ENCODE results near the gene SDHC.
"Not testable (repeated sequence)": the region's sequence is repeated elsewhere in the genome, so short reads cannot be mapped to it uniquely, and the experiment has no call there.

The SDHC gene

GRCh38 chr1:161309868-161310267 lies 4.3 kb upstream of the SDHC start, which contains the start of gene MPZ:
MPZ (minus strand) TSS chr1:161309968; CDS start chr1:161309905, 63 bp downstream.
- in situ Hi-C loops (cut with MboI; ENCODE audit: low sequenced_read_pairs), result no loop called here

- in situ Hi-C loops (cut with MboI; ENCODE audit: low sequenced_read_pairs), result no loop called here
Measured at GRCh38 chr1:161311595-161312181, 2.5 kb upstream of the SDHC start.

- in situ Hi-C loops (cut with MboI; ENCODE audit: low sequenced_read_pairs), result no loop called here
Measured at GRCh38 chr1:161313554-161314200, 504 bp upstream of the SDHC start.

- in situ Hi-C loops (cut with MboI; ENCODE audit: low sequenced_read_pairs), result not testable (repeated sequence)
Measured at GRCh38 chr1:161315841-161316674, 1.9 kb downstream of the SDHC start.

GRCh38 chr1:161324020-161324419 lies 9.8 kb downstream of the SDHC start:
- in situ Hi-C loops (cut with MboI; ENCODE audit: low sequenced_read_pairs), result no loop called here

DNA sequence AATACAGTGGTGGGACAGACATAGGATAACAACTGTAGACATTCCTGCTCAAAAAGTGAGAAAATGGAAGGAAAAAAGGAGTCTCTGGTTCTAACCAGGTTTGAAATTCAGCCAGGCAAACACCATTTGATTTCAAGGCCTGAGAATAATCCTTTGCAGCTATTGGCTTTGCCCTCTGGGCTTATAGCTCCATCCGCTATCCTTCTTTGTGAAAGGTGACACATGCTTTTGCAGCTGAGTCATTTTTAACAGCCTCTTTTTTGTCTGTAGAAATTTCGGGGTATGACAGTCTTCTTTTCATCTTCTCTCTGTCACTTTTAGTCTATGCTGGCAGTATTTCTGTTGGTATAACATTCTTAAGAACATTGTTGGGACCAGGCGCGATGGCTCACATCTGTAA lies 16.2 kb downstream of the SDHC start:
- in situ Hi-C loops (cut with MboI; ENCODE audit: low sequenced_read_pairs), result no loop called here

GRCh38 chr1:161333166-161333565 lies 19.0 kb downstream of the SDHC start:
- in situ Hi-C loops (cut with MboI; ENCODE audit: low sequenced_read_pairs), result no loop called here

DNA sequence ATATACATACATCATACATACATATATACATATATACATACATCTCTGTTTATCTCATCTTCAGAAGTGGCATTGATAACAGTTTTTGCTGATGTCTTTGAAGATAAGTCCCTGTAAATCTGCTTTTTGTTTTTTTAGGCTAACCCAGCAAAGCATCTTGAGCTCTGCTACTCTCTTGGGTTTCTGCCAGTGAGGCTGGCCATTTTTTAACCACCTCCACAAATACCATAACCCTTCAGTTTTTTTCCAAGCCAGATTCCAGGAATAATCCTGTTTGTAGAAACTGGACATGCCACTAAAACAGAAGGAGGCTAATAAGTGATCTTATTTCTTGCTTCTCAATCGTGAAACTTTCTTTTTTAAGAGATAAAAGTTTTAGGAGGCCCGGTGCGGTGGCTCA lies 21.6 kb downstream of the SDHC start:
- in situ Hi-C loops (cut with MboI; ENCODE audit: low sequenced_read_pairs), result no loop called here

- in situ Hi-C loops (cut with MboI; ENCODE audit: low sequenced_read_pairs), result no loop called here
Measured at GRCh38 chr1:161342177-161342576, 28.0 kb downstream of the SDHC start.

GRCh38 chr1:161342821-161343220 lies 28.6 kb downstream of the SDHC start:
- in situ Hi-C loops (cut with MboI; ENCODE audit: low sequenced_read_pairs), result no loop called here

GRCh38 chr1:161350671-161351070 lies 36.5 kb downstream of the SDHC start:
- in situ Hi-C loops (cut with MboI; ENCODE audit: low sequenced_read_pairs), result no loop called here

DNA sequence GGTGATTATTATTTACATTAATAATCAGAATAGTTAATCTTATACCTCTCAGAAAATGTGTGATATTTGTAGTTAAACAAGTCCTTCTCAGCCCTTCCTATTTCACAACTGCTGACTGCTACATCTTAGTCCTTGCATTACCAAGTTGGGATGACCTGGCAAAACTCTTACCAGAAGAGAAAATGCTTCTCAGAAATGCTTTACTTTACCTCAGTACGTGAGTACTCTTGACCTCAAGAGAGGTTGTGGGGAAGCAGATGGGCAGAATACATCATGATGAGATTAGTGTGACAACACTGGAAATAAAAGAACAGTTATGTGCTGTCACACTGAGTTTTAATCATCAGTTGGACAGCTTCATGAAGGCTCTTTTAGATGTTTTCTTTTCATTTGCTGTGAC lies 37.3 kb downstream of the SDHC start:
- in situ Hi-C loops (cut with MboI; ENCODE audit: low sequenced_read_pairs), result no loop called here

- in situ Hi-C loops (cut with MboI; ENCODE audit: low sequenced_read_pairs), result no loop called here
Measured at GRCh38 chr1:161357073-161357472, 42.9 kb downstream of the SDHC start.

DNA sequence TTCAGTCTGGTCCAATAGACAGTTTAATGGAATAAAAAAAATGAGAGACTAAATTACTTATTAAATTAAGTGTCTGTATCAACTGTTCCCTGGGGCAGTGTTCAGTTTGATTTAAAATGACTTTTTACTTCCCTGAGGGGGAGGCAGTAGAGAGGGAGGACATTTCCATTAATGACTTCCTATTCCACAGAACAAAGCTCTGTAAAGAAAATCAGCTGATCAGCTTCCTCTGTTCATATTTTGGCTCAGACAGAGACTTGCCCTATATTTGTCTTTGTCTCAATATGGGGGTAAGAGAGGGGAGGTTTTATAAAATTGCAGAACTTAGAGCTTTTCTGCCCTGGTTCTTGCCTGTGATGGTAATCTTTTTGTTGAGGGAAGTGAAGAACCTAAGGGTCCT lies 45.1 kb downstream of the SDHC start:
- in situ Hi-C loops (cut with MboI; ENCODE audit: low sequenced_read_pairs), result no loop called here

DNA sequence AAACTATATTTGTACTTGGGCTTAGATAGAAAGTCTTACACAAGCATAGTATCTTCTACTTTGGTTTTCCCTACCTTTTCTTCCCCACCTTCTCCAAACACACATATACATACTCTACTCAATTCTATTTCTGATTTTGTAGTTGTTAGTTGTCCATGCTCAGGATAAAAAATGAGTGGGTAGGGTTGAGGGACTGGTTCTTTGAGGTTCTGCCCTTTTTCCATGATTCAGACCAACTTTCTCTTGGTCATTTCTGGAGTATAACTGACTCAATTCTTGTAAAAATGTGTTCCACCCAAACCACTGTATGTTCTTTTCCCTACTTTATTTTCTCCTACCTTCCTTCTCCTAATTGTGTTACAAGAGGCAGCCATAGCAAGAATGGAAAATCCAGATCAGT lies 50.2 kb downstream of the SDHC start:
- in situ Hi-C loops (cut with MboI; ENCODE audit: low sequenced_read_pairs), result no loop called here

DNA sequence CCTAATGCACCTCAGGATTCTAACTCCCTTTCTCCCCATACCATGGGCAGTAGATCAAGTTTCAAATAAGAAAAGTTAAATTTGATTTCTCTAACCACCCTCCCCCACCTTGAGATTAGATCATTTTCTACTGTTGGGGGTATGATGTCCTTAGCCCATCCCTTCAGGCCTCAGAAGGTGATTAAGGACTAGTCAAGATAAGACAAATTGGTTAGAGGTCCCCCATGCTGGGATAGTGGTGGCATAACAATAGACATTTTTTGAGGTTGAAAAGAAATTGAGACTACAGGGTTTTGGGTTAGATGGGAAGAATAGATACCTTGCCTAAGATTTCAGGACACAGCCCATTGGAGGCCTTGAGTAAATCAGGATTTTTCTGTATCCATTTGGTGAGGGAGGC lies 51.0 kb downstream of the SDHC start:
- in situ Hi-C loops (cut with MboI; ENCODE audit: low sequenced_read_pairs), result no loop called here

- in situ Hi-C loops (cut with MboI; ENCODE audit: low sequenced_read_pairs), result no loop called here
Measured at GRCh38 chr1:161367684-161368400, 53.7 kb downstream of the SDHC start, which contains the start of gene CFAP126. CFAP126 (minus strand) TSS chr1:161367876; CDS start chr1:161367868, 8 bp downstream.

DNA sequence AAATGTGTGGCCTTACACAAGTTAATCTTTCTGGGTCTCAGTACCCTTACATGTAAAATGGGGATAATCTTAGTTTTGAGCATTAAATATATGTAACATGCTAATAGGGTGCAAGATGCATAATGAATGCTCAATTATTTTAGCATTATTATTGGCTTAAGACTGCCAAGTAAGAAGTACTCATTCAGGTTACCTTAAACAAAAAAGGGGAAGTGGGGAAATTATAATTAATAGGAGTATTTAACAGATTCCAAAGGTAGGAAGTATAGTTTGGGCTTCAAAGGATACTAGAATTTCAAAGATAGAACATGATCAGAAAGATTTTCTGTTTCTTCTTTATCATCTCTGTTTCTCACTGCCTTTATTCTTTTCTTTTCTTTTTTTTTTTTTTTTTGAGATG lies 59.3 kb downstream of the SDHC start:
- in situ Hi-C loops (cut with MboI; ENCODE audit: low sequenced_read_pairs), result loop anchor here (10.0 kb wide), 1 partner anchor 149 kb away; the partner anchor contains the start of genes APOA2 and TOMM40L

- in situ Hi-C loops (cut with MboI; ENCODE audit: low sequenced_read_pairs), result loop anchor here (10.0 kb wide), 1 partner anchor 150 kb away; the partner anchor contains the start of genes APOA2 and TOMM40L
Measured at GRCh38 chr1:161374373-161374772, 60.2 kb downstream of the SDHC start.

GRCh38 chr1:161378014-161378413 lies 63.8 kb downstream of the SDHC start:
- in situ Hi-C loops (cut with MboI; ENCODE audit: low sequenced_read_pairs), result loop anchor here (10.0 kb wide), 1 partner anchor 153 kb away; the partner anchor contains the start of genes APOA2 and TOMM40L

- in situ Hi-C loops (cut with MboI; ENCODE audit: low sequenced_read_pairs), result loop anchor here (10.0 kb wide), 1 partner anchor 154 kb away; the partner anchor contains the start of genes APOA2 and TOMM40L
Measured at GRCh38 chr1:161379071-161379470, 64.9 kb downstream of the SDHC start.

All from HL-60/S4 treated with retinoic acid at 250 ng/mL for 4 days and 3 days (cell line).